ENCODE data around the gene IFITM2.
A peak's percentile ranks its signal among the peaks of the same experiment; 100 is the strongest.
"Not testable (repeated sequence)": the region's sequence is repeated elsewhere in the genome, so short reads cannot be mapped to it uniquely, and the experiment has no call there.

The IFITM2 gene

DNA sequence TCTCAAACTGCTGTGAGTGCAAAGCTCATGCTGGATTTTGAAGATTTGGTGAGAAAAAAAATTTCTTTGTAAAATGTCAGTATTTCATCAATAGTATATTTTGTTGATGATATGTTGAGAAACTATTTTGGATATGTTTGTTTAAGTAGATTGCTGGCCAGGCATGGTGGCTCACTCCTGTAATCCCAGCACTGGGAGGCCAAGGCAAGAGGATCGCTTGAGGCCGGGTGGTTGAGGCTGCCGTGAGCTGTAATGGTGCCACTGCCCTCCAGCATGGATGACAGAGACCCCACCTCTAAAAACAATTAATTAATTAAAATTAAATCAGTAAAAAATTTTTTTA is 19.9 kb downstream of the IFITM2 start:
- DNase-seq = no peak

DNA sequence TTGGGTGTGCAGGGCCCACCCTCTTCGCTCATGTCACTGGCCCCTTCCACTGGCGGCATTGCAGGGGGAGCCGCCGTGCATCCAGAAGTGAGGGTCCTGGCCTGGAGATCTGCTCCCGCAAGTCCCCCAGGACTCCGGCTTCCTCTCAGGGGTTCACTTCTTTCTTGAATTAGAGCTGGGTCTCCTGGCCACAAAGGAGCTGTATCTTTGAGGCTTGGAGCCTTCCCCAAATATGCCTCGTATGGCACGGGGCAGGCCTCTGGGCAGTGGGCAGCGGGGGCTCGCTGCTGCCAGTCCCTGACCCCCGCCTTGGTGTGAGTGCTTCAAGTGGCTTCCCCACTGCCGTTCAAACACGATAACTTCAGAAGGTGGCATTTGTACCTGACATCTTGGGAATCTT is 20.4 kb downstream of the IFITM2 start:
- DNase-seq = peak; percentile 52

DNA sequence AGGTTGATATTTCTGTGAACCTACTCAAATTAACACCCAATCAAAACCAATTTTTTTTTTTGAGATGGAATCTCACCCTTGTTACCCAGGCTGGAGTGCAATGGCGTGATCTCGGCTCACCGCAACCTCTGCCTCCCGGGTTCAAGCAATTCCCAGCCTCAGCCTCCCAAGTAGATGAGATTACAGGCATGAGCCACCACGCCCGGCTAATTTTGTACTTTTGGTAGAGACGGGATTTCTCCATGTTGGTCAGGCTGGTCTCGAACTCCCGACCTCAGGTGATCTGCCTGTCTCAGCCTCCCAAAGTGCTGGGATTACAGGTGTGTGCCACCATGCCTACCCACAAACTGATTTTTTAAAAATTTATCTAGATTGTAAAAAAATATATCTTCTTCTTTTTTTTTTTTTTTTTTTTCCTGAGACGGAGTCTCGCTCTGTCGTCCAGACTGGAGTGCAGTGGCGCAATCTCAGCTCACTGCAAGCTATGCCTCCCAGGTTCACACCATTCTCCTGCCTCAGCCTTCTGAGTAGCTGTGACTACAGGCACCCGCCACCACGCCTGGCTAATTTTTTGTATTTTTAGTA is 21.0 kb downstream of the IFITM2 start:
- peak; percentile 44 for DNase-seq

DNA sequence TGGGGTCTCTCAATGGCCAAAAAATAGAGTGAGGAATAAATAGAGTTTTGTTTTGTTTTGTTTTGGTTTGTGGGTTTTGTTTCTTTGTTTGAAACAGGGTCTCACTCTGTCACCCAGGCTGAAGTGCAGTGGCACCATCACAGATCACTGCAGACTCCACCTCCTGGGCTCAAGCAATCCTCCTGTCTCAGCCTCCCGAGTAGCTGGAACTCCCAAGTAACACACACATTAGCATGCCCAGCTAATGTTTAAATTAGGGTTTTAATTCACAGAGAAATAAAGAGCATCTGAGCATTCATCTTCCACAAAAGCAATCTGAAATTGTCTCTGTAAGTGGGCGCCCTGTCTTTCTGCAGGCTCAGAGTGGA is 22.3 kb downstream of the IFITM2 start:
- DNase-seq = peak; percentile 48

DNA sequence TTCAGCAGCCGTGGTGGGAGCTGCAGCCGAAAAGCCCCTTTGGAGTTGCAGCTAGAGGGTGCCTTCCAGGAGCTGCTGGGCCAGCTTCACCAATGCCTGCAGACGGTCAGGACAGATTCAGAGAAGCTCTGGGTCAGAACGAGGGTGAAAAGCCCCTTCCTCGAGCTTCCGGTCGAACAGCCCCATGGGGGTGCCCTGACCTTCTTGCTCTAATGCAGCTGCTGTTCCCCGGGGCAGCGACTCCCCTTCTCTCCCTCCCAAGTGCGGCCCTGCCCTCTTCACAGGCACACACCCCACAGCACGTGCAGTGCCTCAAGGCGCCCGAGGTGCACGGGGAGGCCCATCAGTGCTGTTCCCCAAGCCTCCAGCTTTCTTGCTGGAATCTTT is 22.7 kb downstream of the IFITM2 start:
- DNase-seq = peak; percentile 57

DNA sequence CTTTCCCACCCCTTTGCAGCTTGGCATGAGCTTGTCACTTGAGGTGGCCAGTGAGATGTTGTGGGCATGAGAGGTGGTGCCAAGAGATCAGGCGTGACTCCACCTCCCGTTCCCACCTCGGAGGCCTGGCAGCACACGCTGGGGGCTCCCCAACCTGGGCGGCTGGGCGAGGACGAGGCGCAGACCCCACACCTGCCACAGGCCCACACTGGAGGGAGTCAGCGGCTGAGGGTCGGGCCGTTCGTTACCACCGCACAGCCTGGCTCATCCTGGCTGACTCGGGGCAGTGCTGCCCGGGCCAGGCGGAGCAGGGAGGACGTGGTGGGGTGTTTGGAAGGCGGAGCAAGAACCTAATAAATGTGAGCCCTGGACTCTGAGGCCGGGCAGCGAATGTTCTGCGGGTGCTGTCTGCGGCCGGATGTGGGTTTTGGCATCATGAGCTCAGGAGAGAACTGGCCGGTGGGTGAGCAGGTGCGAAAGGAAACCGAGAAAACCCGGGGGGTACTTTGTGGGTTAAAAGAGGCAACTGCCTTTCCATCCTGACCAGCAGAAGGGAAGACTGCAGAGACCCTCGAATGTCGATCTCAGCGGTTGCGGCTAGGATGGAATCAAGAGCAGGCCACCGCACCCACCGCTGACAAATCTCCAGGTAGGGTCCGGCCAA is 23.2 kb downstream of the IFITM2 start:
- DNase-seq = peak; percentile 66

DNA sequence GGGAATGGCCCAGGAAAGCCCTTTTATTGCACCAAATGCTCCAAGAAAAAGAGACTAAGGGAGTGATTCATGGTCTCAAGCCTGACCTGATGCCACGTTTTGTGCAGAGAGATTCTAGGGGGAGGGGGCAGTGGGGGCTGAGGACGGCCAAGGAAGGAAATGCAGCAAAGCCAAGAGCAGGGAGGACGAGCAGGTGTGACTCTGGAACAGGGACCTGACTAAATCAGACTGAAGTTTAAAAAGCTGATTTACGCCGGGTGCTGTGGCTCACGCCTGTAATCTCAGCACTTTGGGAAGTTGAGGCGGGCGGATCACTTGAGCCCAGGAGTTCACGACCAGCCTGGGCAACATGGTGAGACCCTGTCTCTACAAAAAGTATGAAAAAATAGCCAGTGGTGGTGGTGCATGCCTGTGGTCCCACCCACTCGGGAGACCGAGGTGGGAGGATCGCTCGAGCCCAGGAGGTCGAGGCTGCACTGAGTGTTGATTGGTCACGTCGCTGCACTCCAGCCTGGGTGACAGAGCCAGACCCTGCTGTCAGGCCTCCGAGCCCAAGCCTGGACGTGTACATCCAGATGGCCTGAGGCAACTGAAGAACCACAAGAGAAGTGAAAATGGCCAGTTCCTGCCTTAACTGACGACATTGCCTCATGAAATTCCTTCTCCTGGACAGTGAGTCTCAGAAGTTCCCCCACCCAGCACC is 23.9 kb downstream of the IFITM2 start:
- DNase-seq = peak; percentile 45

DNA sequence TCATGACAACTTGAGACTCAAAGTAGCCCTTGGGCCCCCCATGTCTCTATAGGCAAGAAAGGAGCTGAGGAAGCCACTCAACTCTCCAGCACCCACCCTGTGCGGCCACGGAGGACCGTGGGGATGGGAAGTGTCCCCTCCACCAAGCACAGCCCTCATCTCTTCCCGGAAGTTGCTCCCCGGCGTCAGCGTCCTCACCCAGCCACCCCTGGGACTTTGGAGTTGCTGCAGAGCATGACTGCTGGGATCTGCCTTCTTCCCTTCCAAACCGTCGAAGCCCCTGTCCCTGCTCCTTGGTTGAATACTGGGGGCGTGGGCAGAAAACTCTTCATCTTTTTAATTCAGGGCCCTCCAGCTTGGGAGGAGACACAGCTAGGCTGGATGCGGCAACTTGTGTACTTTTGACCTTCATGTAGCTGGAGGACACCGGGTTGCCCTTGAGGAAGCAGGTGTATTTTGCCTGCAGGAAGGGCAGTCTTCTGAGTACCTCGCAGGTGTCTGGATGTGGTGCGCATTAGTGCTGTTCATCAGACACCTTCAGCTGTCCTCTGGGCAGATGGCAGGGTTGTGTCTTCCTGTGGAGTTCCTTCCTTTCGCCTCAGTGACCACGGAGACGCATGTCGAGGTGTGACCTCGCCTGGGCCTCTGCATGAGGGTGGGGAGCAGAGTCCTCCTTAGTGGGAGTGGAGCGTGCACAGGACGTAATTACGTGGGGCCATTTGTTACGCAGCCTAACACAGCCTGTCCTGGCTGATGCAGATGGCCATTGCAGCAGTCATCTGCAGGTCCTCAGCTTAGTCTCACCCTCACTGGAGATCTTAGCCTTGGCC is 25.2 kb downstream of the IFITM2 start:
- DNase-seq = no peak

DNA sequence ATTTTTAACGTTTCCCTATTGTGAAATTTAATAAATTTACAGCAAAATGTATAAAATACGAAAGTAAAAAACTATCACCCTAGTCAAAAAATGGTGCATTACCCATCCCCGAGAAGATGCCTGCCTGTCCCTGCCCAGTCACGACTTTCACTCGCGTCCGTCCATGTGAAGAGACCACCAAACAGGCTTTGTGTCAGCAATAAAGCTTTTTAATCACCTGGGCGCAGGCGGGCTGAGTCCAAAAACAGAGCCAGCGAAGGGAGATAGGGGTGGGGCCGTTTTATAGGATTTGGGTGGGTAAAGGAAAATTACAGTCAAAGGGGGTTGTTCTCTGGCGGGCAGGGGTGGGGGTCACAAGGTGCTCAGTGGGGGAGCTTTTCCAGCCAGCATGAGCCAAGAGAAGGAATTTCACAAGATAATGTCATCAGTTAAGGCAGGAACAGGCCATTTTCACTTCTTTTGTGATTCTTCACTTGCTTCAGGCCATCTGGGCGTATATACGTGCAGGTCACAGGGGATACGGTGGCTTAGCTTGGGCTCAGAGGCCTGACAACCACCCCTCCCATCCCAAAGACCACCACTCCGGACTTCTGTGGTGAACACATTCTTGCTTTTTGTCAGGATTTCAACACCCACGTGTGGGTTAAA is 26.1 kb downstream of the IFITM2 start:
- not testable (repeated sequence) for DNase-seq

DNA sequence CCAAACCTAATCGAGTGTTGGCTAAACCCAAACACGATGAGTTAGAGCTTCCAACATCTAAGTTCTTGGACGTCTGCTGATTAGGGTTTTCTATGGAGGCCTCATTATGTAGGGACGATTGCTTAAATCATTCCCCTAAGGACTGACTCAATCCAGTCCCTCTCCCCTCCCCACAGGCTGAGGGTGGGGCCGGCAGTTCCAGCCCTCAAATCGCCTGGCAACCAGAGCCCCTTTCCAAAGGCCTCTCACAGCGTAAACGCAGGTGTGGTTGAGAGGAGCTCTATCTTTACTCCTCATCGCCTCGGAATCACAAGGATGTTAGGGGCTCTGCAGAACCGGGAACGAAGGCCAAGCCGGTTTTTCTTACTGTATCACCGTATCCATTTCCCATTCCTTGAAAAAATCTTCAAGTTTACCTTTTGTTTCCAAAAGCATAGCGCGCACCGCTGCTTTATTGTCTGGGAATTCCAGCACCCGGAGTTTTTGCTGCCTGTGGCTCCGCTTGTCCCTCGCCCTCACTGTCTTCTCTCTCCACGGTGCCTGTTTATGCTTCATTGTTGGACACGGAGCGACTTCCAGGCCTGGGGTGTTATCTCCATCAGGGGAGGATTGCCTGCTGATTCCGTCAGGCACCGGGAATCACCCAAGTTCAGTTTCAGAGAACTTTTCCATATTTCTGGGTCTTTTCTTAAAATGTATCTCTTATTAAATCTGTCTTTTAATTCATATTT is 26.8 kb downstream of the IFITM2 start:
- no peak for DNase-seq

DNA sequence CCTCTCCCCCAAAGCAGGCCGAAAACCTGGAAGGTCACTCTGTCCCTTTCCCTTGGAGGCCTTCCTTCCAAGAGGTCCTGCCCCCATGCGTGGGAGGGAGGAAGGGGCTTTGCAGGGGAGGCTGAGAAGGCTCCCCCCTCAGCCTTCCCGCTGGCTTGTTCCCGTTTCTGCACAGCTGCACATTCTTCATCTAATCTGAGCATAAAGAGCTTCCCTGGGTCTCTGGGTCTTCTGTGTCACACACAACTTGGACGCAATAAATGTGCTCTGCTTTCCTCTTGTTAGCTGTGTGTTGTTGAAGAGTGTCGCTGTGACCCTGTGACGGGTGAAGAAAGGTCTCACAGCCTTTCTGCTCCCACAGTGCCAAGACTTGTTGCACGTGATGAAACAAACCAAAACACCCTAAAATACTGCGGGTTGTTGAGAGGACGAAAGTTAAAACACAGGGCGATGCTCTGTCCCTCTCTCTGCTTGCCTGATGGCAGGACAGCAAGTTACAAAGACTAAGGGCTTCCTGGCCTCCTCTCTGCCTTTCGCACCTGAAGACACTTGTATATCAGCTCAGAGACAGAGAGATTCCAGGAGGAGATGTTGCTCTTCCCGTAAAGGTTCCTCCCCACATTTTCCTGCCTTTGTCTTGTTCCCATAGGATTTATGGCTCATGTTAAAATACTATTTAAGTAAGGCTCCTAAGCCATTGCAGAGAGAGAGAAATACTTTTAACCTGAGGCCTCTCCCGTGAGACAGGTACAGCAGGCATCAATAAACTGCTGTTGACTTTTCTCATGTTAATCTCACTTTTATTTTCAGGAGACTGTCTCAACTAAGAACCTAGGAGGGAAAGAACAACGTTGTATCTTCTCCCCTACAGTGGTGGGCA is 28.4 kb downstream of the IFITM2 start:
- no peak for DNase-seq

DNA sequence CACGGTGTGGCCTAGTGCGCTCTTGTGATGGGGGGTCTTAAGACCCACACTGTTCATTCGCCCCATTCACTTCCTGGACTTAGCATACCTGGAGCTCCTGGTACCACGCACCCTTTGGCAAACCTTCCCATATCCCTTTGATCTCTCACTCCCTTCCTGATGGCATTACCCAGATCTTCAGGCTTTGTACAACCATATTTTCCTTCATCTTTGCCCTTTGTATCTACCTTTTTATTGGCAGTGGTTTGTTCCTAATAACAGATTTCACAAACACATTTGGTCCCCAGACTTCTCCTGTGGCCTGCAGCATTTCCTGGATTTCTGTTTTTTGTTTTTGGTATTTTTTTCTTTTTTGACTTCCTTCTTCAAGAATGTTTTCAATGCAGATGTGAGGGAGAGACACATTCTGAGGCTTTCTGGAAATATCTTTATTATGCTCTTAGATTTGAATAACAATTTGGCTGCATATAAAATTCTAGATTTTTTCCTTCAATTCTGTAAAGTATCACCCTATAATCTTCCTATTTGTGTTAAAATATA is 29.1 kb downstream of the IFITM2 start:
- DNase-seq = no peak

DNA sequence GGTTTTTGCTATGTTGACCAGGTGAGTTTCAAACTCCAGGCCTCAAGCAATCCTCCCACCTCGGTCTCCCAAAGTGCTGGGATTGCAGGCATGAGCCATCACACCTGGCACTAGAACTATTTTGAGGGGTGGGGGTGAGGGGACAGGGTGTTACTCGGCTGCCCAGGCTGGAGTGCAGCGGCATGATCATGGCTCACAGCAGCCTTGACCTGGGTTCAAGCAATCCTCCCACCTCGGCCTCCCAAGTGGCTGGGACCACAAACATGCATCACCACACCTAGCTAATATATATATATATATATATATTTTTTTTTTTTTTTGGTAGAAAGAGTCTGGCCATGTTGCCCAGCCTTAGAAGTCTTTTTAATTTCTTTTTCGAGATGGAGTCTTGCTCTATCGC is 30.1 kb downstream of the IFITM2 start:
- DNase-seq = no peak

DNA sequence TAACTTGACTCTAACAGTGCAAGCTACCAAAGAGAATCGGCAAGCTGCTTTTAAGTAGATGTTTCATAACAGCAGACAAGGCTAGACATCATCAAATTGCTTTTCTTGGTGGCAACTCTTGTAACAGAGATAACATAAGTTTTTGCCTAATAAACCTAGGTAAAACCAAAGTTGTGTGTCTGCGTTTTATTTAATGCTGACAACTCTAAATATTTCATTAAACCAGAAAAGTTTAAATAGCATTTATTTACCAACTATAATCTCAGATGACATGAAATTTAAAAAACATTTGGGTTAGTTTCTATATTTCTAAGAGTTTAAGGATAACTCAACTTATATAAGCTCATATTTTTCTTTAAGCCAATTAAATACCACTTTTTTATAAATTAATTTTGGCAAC is 32.3 kb downstream of the IFITM2 start:
- no peak for DNase-seq

DNA sequence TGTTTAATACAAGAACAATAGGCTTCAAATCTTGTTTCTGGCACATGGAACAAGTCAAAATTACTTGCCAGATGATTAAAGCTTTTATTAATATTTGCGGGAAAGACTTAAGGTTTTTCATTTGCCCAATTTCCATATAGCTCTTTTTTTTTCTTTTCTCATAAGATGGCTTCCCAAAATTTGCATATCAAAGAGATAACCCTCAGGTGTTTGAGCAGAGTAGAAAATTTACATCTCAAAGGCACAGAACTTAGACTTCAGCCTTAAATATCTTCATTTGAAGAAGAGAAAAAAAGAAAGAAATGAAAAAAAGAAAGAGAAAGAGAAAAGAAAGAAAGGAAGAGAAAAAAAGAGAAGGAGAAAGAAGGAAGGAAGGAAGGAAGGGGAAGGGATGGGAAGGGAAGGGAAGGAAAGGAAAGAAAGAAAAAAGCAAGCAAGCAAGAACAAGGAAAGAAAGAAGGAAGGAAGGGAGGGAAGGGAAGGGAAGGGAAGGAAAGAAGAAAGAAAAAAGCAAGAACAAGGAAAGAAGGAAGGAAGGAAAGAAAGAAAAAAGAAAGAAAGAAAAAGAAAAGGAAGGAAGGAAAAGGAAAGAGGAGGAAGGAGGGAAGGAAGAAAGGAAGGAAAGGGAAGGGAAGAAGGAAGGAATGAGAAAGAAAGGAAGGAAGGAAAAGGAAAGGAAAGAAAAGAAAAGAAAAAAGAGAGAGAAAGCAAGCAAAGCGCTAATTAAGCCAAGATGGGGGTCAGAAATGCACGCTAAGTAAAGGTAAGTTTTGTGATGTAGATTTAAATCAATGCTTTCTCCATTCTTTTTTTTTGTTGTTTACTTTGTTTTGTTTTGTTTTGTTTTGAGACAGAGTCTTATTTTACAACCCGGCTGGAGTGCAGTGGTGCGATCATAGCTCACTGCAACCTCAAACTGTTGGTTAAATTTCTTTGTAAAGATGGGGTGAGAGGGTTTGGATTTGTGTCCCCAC is 33.2 kb downstream of the IFITM2 start:
- DNase-seq = no peak

DNA sequence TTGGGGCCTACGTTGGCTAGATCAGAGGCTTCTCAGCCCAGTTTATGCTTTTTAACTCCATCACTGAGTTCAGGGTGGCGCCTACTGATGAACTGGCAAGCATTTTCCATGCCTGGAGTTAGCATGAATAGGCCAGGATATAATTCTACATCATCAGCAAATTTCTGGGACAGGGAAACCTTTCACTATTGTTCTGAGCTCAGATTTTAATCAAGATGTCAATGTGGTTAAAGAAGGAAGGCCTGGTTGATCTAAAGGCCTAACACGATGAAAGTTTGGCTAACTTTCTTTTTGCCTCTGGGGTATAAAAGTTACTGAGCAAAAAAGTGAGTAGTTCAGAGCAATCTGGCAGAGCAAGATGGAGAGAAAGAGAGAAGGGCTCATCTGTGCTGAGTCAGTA is 34.7 kb downstream of the IFITM2 start:
- DNase-seq = no peak

DNA sequence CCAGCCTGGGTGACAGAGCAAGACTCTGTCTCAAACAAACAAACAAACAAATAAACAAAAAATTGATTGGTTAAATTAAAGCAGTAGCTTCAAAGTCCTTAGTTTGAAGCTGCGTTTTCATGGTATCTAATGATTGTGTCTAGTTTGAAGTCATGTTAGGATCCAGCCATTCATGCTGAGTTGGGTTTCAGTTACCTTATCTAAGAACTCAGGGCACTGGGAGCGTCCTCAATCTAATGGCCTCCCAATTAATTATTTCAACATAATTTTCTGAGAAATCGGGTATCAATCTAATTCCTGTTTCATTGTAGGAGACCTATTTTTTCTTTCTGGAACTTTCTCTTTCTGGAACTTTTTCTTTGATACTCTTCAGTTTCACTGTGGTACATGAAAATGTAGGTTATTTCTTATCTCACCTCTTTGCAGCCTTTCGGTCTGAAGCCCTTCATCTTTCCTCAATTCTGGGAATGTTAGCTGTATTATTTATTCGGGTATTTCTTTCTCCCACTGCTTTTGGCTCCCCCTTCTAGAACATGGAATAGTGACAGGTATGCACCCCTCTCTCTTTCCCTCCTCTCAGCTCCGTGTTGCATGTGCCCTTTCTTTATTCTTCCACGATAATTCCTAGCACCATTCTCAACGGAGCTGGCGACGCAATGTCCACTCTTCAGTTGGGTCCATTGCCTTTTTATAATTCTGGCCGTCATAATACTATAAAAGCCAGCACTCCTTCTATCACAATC is 37.4 kb downstream of the IFITM2 start:
- DNase-seq = no peak

DNA sequence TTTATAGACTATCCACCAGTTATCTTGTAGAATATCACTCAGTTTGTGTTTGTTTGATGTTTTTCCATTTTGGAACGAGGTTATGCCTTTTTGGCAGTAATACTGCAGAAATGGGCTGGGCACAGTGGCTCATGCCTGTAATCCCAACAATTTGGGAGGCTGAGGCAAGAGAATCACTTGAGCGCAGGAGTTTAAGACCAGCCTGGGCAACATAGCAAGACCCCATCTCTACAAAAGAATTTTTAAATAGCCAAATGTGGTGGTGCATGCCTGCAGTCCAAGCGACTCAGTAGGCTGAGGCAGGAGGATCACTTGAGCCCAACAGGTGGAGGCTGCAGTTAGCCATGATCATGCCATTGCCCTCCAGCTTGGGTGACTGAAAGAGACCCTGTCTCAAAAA is 38.9 kb downstream of the IFITM2 start:
- DNase-seq = no peak

DNA sequence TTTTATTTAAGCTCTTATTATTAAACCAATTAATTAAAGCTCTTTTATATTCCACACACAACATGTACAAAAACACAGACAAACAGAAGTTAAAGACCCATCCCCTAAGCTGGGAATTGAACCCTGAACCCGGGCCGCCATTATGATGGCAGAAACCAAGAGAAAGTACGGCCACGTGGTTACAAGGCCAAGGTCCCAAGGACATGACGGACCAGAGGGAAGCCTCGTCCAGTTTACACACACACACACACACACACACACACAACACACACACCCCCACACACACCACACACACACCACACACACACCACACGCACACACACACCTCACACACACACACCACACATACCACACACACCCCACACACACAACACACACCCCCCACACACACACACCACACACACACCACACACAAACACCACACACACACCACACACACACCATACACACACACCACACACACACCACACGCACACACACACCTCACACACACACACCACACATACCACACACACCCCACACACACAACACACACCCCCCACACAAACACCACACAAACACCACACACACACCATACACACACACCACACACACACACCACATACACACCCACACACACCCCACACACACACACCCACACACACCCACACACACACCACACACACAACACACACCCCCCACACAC is 41.8 kb downstream of the IFITM2 start:
- not testable (repeated sequence) for DNase-seq
